Osteocyte (in vitro differentiated cells): Measurements from ENCODE around the gene FAR1. TPM values are rescaled to one million over a fixed set of nuclear protein-coding genes. Genes with fewer than 3 reads are reported as not detected.
"Not testable (repeated sequence)": the region's sequence is repeated elsewhere in the genome, so short reads cannot be mapped to it uniquely, and the experiment has no call there.

Source experiments
- DNase-seq: peaks from one replicate; pipeline ENCODE4 v3.0.0; 2021; ENCODE audit warnings: mixed read lengths; ENCODE audit not compliant: unreplicated experiment; ENCODE audit errors: extremely low spot score
- H3K27ac Mint-ChIP-seq: one replicate; pipeline ENCODE4 v1.8.0; 2021; ENCODE audit warnings: mild to moderate bottlenecking, mixed read lengths; ENCODE audit not compliant: unreplicated experiment
- H3K27me3 Mint-ChIP-seq: one replicate; pipeline ENCODE4 v1.8.0; 2021; ENCODE audit warnings: mixed read lengths; ENCODE audit not compliant: unreplicated experiment
- H3K36me3 Mint-ChIP-seq: one replicate; pipeline ENCODE4 v1.8.0; 2021; ENCODE audit warnings: mixed read lengths; ENCODE audit not compliant: unreplicated experiment
- H3K4me1 Mint-ChIP-seq: one replicate; pipeline ENCODE4 v1.8.0; 2021; ENCODE audit warnings: mixed read lengths; ENCODE audit not compliant: unreplicated experiment
- H3K4me3 Mint-ChIP-seq: one replicate; pipeline ENCODE4 v1.8.0; 2021; ENCODE audit warnings: mild to moderate bottlenecking, moderate library complexity, mixed read lengths; ENCODE audit not compliant: unreplicated experiment
- H3K9me3 Mint-ChIP-seq: one replicate; pipeline ENCODE4 v1.8.0; 2021; ENCODE audit warnings: mixed read lengths; ENCODE audit not compliant: unreplicated experiment
- long read RNA-seq: library from polyadenylated mRNA; unstranded; transcript quantifications from one replicate; pipeline ENCODE4 v2.0.0, GENCODE V29; 2021
- total RNA-seq: library from RNA; stranded (reverse); gene quantifications from 2 replicates; pipeline ENCODE4 v1.2.1, GENCODE V29; 2021
- TF ChIP-seq, protein P1 (sequence below): fragments of 200-600 bp; sonication (generic); IDR thresholded peaks from 2 replicates; pipeline ENCODE4 v1.5.0; 2021; ENCODE audit warnings: antibody characterized with exemption, mild to moderate bottlenecking, moderate library complexity

FAR1 gene, protein sequence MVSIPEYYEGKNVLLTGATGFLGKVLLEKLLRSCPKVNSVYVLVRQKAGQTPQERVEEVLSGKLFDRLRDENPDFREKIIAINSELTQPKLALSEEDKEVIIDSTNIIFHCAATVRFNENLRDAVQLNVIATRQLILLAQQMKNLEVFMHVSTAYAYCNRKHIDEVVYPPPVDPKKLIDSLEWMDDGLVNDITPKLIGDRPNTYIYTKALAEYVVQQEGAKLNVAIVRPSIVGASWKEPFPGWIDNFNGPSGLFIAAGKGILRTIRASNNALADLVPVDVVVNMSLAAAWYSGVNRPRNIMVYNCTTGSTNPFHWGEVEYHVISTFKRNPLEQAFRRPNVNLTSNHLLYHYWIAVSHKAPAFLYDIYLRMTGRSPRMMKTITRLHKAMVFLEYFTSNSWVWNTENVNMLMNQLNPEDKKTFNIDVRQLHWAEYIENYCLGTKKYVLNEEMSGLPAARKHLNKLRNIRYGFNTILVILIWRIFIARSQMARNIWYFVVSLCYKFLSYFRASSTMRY
- 50.8 and 59.4 TPM in 2 replicates for total RNA-seq
- long read RNA-seq, full-length matches to known transcripts, result 82 of 108 reads
- long read RNA-seq, partial matches to known transcripts, result 16 of 108 reads
- long read RNA-seq, other reads (novel, unspliced or antisense), result 10 of 108 reads

DNA sequence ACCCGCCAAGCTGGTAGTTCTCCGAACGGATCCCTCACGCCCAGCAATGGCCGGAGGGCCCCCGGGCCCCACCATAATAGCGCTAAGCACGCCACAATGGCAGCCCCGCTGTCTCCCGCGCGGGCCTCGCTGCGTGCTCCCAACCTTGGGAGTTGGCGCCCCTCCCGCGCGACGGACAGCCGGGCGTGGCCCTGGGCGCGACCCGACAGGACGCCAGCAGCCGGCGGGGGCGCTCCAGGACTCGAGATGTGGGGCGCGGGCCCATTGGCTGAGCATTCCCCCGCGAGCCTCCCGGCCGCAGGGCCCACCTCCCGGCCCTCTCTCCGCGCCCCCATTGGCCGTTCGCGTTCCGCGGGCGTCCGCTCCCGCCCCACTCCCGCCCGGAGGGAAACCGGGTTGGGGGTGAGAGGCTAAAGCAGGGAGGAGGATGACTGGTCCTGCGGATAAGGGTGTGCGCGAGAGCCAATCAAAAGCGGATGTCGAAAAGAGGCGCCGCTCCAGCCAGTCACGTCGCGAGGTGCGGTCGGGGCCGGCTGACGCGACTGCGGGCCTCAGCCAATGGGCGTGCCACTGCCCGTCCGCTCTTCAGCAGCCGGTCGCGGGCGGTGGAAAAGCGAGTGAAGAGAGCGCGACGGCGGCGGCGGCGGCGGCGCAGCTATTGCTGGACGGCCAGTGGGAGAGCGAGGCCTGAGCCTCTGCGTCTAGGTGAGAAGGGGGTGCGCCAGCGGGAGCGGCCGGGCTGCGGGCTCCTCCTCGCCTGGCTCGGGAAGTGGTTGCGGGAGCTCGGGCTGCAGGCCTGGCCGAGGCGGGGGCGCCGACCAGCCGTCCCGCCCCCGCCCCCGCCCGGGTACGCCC, at the start of gene FAR1:
FAR1 (plus strand) TSS at position 567 of the 855 bp plus-strand sequence. CDS start 26,098 bp downstream, outside the sequence.
- Mint-ChIP-seq H3K36me3 (peaks cover 3% of the 10 kb centered on the region), H3K4me1 (peaks cover 38% of the 10 kb centered on the region)

DNA sequence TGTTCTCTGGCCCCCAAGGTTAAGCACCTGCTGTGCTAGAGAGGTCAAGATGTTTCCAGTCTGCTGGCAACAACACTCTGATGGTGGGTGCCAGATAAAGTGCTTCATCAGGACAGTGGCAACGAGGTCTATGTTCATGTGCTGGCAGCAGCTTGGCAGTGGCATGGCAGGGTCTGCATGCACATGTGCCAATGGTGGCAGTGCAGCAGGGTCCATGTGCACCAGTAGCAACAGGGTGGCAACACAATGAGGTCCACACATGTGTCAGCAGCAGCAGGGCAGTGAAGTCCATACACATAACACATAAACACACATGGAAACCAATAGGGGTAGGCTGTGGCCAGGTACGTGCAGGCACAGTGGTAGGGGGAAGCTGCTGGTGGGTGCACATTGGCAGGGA, 48.4 kb upstream of the FAR1 start:
- TF ChIP-seq, protein P1, sequence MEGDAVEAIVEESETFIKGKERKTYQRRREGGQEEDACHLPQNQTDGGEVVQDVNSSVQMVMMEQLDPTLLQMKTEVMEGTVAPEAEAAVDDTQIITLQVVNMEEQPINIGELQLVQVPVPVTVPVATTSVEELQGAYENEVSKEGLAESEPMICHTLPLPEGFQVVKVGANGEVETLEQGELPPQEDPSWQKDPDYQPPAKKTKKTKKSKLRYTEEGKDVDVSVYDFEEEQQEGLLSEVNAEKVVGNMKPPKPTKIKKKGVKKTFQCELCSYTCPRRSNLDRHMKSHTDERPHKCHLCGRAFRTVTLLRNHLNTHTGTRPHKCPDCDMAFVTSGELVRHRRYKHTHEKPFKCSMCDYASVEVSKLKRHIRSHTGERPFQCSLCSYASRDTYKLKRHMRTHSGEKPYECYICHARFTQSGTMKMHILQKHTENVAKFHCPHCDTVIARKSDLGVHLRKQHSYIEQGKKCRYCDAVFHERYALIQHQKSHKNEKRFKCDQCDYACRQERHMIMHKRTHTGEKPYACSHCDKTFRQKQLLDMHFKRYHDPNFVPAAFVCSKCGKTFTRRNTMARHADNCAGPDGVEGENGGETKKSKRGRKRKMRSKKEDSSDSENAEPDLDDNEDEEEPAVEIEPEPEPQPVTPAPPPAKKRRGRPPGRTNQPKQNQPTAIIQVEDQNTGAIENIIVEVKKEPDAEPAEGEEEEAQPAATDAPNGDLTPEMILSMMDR, result no peak
- Mint-ChIP-seq H3K4me1 (no peaks in the 10 kb centered on the region), H3K27ac (no peak overlapping the region), H3K36me3 (no peaks in the 10 kb centered on the region), H3K27me3 (no peaks in the 10 kb centered on the region), H3K9me3 (peaks cover 19% of the 10 kb centered on the region), H3K4me3 (no peak overlapping the region)
- DNase-seq, result no peak

More for the DNA sequence above, at the start of gene FAR1:
- H3K4me3 Mint-ChIP-seq, result peak within 1 kb of the TSS; percentile 99
- DNase-seq, result peak; percentile 100
- TF ChIP-seq, protein P1, result peak; percentile 70
- H3K27ac Mint-ChIP-seq, result peak within 1 kb of the TSS; percentile 99
- H3K9me3 Mint-ChIP-seq, result no peaks in the 10 kb centered on the region
- H3K27me3 Mint-ChIP-seq, result peaks cover 7% of the 10 kb centered on the region

DNA sequence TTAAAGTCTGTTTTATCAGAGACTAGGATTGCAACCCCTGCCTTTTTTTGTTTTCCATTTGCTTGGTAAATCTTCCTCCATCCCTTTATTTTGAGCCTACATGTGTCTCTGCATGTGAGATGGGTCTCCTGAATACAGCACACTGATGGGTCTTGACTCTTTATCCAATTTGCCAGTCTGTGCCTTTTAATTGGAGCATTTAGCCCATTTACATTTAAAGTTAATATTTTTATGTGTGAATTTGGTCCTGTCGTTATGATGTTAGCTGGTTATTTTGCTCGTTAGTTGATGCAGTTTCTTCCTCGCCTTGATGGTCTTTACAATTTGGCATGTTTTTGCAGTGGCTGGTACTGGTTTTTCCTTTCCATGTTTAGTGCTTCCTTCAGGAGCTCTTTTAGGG, 41.6 kb upstream of the FAR1 start:
- not testable (repeated sequence) for DNase-seq, H3K27ac Mint-ChIP-seq, H3K9me3 Mint-ChIP-seq, H3K27me3 Mint-ChIP-seq, H3K4me1 Mint-ChIP-seq, H3K4me3 Mint-ChIP-seq, H3K36me3 Mint-ChIP-seq

DNA sequence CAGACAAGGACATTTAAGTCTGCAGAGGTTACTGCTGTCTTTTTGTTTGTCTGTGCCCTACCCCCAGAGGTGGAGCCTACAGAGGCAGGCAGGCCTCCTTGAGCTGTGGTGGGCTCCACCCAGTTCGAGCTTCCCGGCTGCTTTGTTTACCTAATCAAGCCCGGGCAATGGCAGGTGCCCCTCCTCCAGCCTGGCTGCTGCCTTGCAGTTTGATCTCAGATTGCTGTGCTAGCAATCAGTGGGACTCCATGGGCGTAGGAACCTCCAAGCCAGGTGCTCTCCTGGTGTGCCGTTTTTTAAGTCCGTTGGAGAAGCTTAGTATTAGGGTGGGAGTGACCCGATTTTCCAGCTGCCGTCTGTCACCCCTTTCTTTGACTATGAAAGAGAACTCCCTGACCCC, 39.8 kb upstream of the FAR1 start:
- not testable (repeated sequence) for H3K36me3 Mint-ChIP-seq, H3K9me3 Mint-ChIP-seq, H3K27me3 Mint-ChIP-seq, DNase-seq, H3K27ac Mint-ChIP-seq, H3K4me1 Mint-ChIP-seq, H3K4me3 Mint-ChIP-seq

DNA sequence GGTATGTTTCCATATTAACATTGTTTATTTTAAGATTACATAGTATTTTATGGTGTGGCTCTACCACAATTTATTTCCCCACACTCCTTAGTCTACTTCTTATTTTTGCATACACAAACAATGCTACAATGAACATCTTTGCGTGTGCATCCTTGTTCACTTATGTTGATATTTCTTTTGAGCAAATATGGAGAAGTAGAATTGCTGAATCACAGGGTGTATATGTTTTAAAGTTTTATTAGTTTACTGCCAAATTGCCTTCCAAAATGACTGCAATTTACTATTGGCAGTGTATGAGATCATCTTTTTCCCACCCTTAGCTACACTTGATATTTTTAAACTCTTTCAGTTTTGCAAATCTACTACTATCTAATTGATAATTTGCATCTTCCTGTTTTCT, 38.7 kb upstream of the FAR1 start:
- Mint-ChIP-seq H3K9me3 (no peaks in the 10 kb centered on the region), H3K4me1 (no peaks in the 10 kb centered on the region), H3K4me3 (no peak overlapping the region), H3K36me3 (no peaks in the 10 kb centered on the region), H3K27me3 (no peaks in the 10 kb centered on the region), H3K27ac (no peak overlapping the region)
- TF ChIP-seq, protein P1, result no peak
- no peak for DNase-seq
